ENCODE measurements around the gene RGS16. TPM values are rescaled to one million over a fixed set of nuclear protein-coding genes. Genes with fewer than 3 reads are reported as not detected.

RGS16 gene
- total and polyA plus RNA-seq, 2 of the 13 experiments (the other 11 are each of a cell fraction or from before 2014, with no cell fraction given), result not detected

- TF ChIP-seq PRDM10 (CRISPR knock-in tag; IDR thresholded peaks at IDR 0.05; ENCODE audit: low read depth) (no peak), ZNF367 (CRISPR knock-in tag; IDR thresholded peaks at IDR 0.05; ENCODE audit: borderline replicate concordance) (no peak), ZNF816 (CRISPR knock-in tag; IDR thresholded peaks at IDR 0.05; ENCODE audit: borderline replicate concordance) (no peak), LBX2 (CRISPR knock-in tag; IDR thresholded peaks at IDR 0.05; ENCODE audit: borderline replicate concordance) (no peak), ZNF558 (CRISPR knock-in tag; IDR thresholded peaks at IDR 0.05; ENCODE audit: borderline replicate concordance) (no peak)
Measured at GRCh38 chr1:182637769-182638168, 33.6 kb upstream of the RGS16 start (continued).

- TF ChIP-seq, protein P1, sequence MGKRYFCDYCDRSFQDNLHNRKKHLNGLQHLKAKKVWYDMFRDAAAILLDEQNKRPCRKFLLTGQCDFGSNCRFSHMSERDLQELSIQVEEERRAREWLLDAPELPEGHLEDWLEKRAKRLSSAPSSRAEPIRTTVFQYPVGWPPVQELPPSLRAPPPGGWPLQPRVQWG (CRISPR knock-in tag; IDR thresholded peaks at IDR 0.05; ENCODE audit: borderline replicate concordance, low read depth), result no peak
- no peak for TF ChIP-seq GTF2F1 (IDR thresholded peaks at IDR 0.05; ENCODE audit: low read length)
- TF ChIP-seq, protein P2, sequence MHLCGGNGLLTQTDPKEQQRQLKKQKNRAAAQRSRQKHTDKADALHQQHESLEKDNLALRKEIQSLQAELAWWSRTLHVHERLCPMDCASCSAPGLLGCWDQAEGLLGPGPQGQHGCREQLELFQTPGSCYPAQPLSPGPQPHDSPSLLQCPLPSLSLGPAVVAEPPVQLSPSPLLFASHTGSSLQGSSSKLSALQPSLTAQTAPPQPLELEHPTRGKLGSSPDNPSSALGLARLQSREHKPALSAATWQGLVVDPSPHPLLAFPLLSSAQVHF (CRISPR knock-in tag; IDR thresholded peaks at IDR 0.05), result no peak
- no peak for TF ChIP-seq ZSCAN30 (CRISPR knock-in tag; IDR thresholded peaks at IDR 0.05)
- TF ChIP-seq ZBTB1 (CRISPR knock-in tag; IDR thresholded peaks at IDR 0.05; ENCODE audit: borderline replicate concordance), result no peak
- no peak for TF ChIP-seq CCDC6 (CRISPR knock-in tag; IDR thresholded peaks at IDR 0.05)
- no peak for TF ChIP-seq POLR2A (IDR thresholded peaks at IDR 0.05; ENCODE audit: insufficient read depth in 1 of 2, low read depth in 2 of 2, low read length in 2 of 2)
- TF ChIP-seq FOXO1 (CRISPR knock-in tag; IDR thresholded peaks at IDR 0.05), result no peak
- TF ChIP-seq WIZ (CRISPR knock-in tag; IDR thresholded peaks at IDR 0.05), result no peak
- no peak for TF ChIP-seq SMC3 (IDR thresholded peaks at IDR 0.05; ENCODE audit: low read length)
- no peak for TF ChIP-seq MTF1 (CRISPR knock-in tag; IDR thresholded peaks at IDR 0.05)
- TF ChIP-seq SP4 (CRISPR knock-in tag; IDR thresholded peaks at IDR 0.05), result no peak
- H3K27ac ChIP-seq (ENCODE audit: extremely low read length, insufficient read depth, low read length), result no peak overlapping the region
- in situ Hi-C loops (cut with HindIII; ENCODE audit: extremely low pct_ligation_motif_present, low pct_unique_long_range_greater_than_20kb) (no loop called here), intact Hi-C loops (cut with micrococcal nuclease; ENCODE audit: unreplicated experiment) (loop anchor here (10.0 kb wide), 1 partner anchor 1469 kb away; no protein-coding TSS in a partner anchor)
- POLR2A ChIA-PET, result no interaction called here
- no peak for ATAC-seq
- no peak overlapping the region for H3K4me2 ChIP-seq (ENCODE audit: low read depth, low read length)
- H3K4me1 ChIP-seq (ENCODE audit: insufficient read depth, low read length), result no peaks in the 10 kb centered on the region
- H3K79me2 ChIP-seq (ENCODE audit: insufficient read depth, low read length), result no peaks in the 10 kb centered on the region
- no TSS peak for BruUV-seq (replicated peaks)
- no peak overlapping the region for H3K9ac ChIP-seq (ENCODE audit: insufficient read depth, low read depth, low read length)
- no peaks in the 10 kb centered on the region for H3K9me3 ChIP-seq (ENCODE audit: low read length)
- no peak overlapping the region for H2AFZ ChIP-seq (ENCODE audit: low read length)
- no peak for FAIRE-seq
- no peak for DNase-seq (ENCODE audit: low spot score)
- CTCF ChIA-PET (ENCODE audit: low intra/inter-chr PET ratio, low total read pairs), result no interaction called here
- WGBS (ENCODE audit: low lambda C conversion rate), result 14% methylated on average over 2 of the region's 2 CpGs
- H4K20me1 ChIP-seq (ENCODE audit: insufficient read depth, low read length), result no peaks in the 10 kb centered on the region
- H3K27me3 ChIP-seq (ENCODE audit: control insufficient read depth in 1 of 2, insufficient read depth in 2 of 2, low read length in 2 of 2), result peaks cover 0 to 10% of the 10 kb centered on the region in 2 experiments; a peak in 1 of 5 replicates
- H3K4me3 ChIP-seq (replicated peaks in 1 of 3; ENCODE audit: insufficient read depth in 1 of 3, low read depth in 2 of 3, low read length in 3 of 3), result no peak overlapping the region
- H3K36me3 ChIP-seq (replicated peaks in 1 of 2; ENCODE audit: control insufficient read depth in 1 of 2, insufficient read depth in 2 of 2, low read length in 2 of 2), result no peaks in the 10 kb centered on the region
Measured at GRCh38 chr1:182635871-182636270, 31.7 kb upstream of the RGS16 start.
